Tibial artery (tissue), 4 donors: Measurements from ENCODE around the gene TRIM24.

Experiments
- DNase-seq, 2 donors: peaks; one replicate each; pipeline ENCODE4 v3.0.0-alpha.2; 2019
- H3K27ac ChIP-seq, 2 donors: fragments of 200-600 bp; sonication (generic) in 1 of 2; 1 replicate in 1 of 2; 2 replicates in 1 of 2; pipeline ENCODE4 v1.5.1; 2018 to 2019; ENCODE audit warnings: mild to moderate bottlenecking in 1 of 2
- H3K27me3 ChIP-seq, 2 donors: fragments of 200-600 bp; sonication (generic) in 1 of 2; one replicate each; pipeline versions ENCODE4 v1.5.1 to v1.6.0; 2016 to 2019
- H3K36me3 ChIP-seq, 3 donors: fragments of 200-600 bp; sonication (generic) in 2 of 3; one replicate each; pipeline ENCODE4 v1.5.1; 2016 to 2019; ENCODE audit warnings: mild to moderate bottlenecking in 2 of 3
- H3K4me1 ChIP-seq, 4 donors: fragments of 200-600 bp; sonication (generic) in 2 of 4; 1 replicate in 3 of 4; 2 replicates in 1 of 4; pipeline ENCODE4 v1.5.1; 2016 to 2019
- H3K4me3 ChIP-seq, 2 donors: fragments of 200-600 bp; sonication (generic) in 1 of 2; 1 replicate in 1 of 2; 2 replicates in 1 of 2; pipeline ENCODE4 v1.5.1; 2018 to 2019; ENCODE audit warnings: mild to moderate bottlenecking in 2 of 2
- H3K9me3 ChIP-seq, 3 donors: fragments of 200-600 bp; sonication (generic) in 1 of 3; one replicate each; pipeline ENCODE4 v1.5.1; 2016 to 2019
- CTCF ChIP-seq, 2 experiments: fragments of 200-600 bp in 1 of 2; fragments of 450-650 bp in 1 of 2; IDR thresholded peaks; one replicate each; pipeline ENCODE4 v1.5.1; 2017 to 2019; ENCODE audit warnings: antibody characterized with exemption in 2 of 2, mild to moderate bottlenecking in 1 of 2, moderate library complexity in 1 of 2
- intact Hi-C: fragments of 100-400 bp; cut with DNase I; formaldehyde crosslinking; loops from one replicate; pipeline ENCODE4 v1.15.0; 2023; ENCODE audit warnings: low total_unique reads

TRIM24 gene

GRCh38 chr7:138588986-138589385 lies 128.9 kb downstream of the TRIM24 start:
- H3K4me1 ChIP-seq: no peaks in the 10 kb centered on the region
- TF ChIP-seq CTCF (IDR thresholded peaks at IDR 0.05): no peak
- H3K4me3 ChIP-seq: no peak overlapping the region
- no peak for DNase-seq
- H3K27me3 ChIP-seq: no peaks in the 10 kb centered on the region
- H3K27ac ChIP-seq: no peak overlapping the region
- no peaks in the 10 kb centered on the region for H3K9me3 ChIP-seq
- intact Hi-C loops: no loop called here
- H3K36me3 ChIP-seq: peaks cover 12 to 19% (median 17%) of the 10 kb centered on the region in 3 donors

- DNase-seq: no peak
- intact Hi-C loops: no loop called here
- H3K4me3 ChIP-seq: no peak overlapping the region
- no peak overlapping the region for H3K27ac ChIP-seq
- no peak for TF ChIP-seq CTCF (IDR thresholded peaks at IDR 0.05)
- no peaks in the 10 kb centered on the region for H3K27me3 ChIP-seq
- no peaks in the 10 kb centered on the region for H3K9me3 ChIP-seq
- H3K36me3 ChIP-seq: peaks cover 0 to 10% (median 7%) of the 10 kb centered on the region in 3 donors
- no peaks in the 10 kb centered on the region for H3K4me1 ChIP-seq
Measured at GRCh38 chr7:138590154-138590553, 130.1 kb downstream of the TRIM24 start.

DNA sequence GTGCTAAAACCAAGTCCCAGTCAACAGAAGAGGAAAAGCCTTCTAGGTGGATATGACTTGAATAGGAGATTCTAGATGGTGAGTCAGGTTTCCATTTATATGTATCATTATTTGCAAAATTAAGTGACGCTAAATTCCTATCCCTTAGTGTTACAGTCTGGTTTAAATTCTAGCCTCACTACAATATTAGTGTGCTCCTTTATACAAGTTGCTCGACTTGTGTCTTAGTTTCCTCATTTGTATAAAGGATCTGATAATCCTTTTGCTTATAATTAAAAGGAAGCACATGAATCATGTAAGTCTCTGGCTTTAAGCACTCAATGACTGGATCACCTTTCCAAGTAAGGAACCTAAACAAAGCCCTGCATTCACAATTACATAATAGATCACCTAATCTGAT lies 135.4 kb downstream of the TRIM24 start:
- no peaks in the 10 kb centered on the region for H3K36me3 ChIP-seq
- intact Hi-C loops: no loop called here

GRCh38 chr7:138602451-138602850 lies 142.4 kb downstream of the TRIM24 start:
- H3K27me3 ChIP-seq: no peaks in the 10 kb centered on the region
- no peak for TF ChIP-seq CTCF (IDR thresholded peaks at IDR 0.05)
- no peak overlapping the region for H3K27ac ChIP-seq
- H3K36me3 ChIP-seq: no peaks in the 10 kb centered on the region
- no peaks in the 10 kb centered on the region for H3K4me1 ChIP-seq
- no peak overlapping the region for H3K4me3 ChIP-seq
- DNase-seq: no peak
- intact Hi-C loops: no loop called here
- H3K9me3 ChIP-seq: no peaks in the 10 kb centered on the region

More for the DNA sequence above, 135.4 kb downstream of the TRIM24 start:
- Histone ChIP-seq H3K4me1 (no peaks in the 10 kb centered on the region), H3K27me3 (no peaks in the 10 kb centered on the region), H3K4me3 (no peak overlapping the region), H3K27ac (no peak overlapping the region), H3K9me3 (no peaks in the 10 kb centered on the region)
- TF ChIP-seq CTCF (IDR thresholded peaks at IDR 0.05): no peak
- DNase-seq: no peak

DNA sequence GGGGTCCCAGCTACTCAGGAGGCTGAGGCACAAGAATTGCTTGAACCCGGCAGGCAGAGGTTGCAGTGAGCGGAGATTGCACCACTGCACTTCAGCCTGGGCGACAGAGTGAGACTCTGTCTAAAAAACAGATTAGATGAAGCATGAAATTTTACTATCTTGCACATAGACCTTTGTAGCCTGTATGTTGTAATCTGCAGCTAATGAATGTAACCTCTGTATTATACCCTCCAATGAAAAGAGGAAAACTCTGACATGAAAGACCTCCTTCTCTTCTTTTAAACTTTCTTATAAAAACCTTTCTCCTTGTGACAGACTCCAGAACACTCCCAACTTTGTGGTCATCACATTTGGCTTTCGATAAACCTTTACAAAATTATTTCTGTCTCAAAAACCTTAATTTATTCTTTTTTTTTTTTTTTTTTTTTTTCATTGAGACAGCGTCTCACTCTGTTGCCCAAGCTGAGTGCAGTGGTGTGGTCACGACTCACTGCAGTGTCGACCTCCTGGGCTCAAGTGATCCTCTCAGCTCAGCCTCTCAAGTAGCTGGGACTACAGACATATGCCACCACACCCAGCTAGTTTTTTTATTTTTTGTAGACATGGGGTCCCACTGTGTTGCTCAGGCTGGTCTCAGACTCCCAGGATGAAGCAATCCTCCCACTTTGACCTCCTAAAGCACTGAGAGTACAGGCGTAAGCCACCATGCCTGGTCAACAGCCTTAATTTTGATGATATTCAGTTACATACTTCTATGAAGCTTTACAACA lies 143.7 kb downstream of the TRIM24 start:
- Histone ChIP-seq H3K4me1 (no peaks in the 10 kb centered on the region), H3K27me3 (no peaks in the 10 kb centered on the region), H3K36me3 (no peaks in the 10 kb centered on the region), H3K4me3 (no peak overlapping the region), H3K27ac (no peak overlapping the region), H3K9me3 (no peaks in the 10 kb centered on the region)
- intact Hi-C loops: no loop called here
- DNase-seq: no peak
- no peak for TF ChIP-seq CTCF (IDR thresholded peaks at IDR 0.05)
